NCI-H524 treated with DMSO at 0.1 percent for 48 hours (cell line): ENCODE measurements around the gene GTF2H3.
A peak's percentile ranks its signal among the peaks of the same experiment; 100 is the strongest.

Experiments used
- DNase-seq: peaks from one replicate; lab custom pipeline; 2025; lab: John Stamatoyannopoulos, UW

Gene GTF2H3

GRCh38 chr12:123645878-123646277, 12.2 kb downstream of the GTF2H3 start:
- no peak for DNase-seq

- no peak for DNase-seq
These were observed 14.8 kb downstream of the GTF2H3 start for GRCh38 chr12:123648401-123648800.

GRCh38 chr12:123654129-123654701, 20.6 kb downstream of the GTF2H3 start:
- no peak for DNase-seq

DNA sequence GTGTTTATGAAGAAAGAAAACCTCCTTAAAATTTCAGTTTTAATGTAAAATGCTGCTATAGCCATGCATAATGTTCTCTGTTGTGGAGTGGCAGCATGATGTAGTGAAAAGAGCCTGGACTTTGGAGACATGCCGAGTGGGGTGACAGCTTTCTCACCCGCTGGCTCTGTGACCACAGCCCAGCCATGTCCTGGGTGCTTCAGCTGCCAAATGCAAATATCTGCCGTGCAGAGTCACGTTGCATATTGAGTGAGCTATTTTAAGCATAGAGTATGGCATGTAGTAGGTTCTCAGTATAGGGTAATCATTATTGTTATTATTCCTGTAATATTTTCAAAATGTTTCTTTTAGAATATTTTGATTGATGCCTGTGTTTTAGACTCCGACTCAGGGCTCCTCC, 21.8 kb downstream of the GTF2H3 start:
- no peak for DNase-seq

DNA sequence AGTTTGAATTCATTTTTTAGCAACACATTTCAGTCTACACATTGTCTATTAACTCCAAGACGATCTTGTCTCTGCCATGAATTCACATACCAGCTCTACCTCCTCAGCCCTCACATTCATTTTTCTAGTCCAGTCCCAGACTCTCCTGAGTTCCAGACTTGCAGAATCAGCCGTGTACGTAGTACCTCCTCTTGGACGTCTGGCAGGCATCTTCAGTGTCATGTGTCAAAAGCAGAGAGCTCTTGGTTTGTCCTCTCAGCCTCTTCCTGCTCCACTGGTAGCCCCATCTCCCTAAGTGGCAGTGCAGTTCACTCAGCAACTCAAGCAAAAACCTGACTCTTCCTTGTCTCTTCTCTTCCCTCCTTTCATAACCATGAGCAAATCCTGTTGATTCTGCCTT, 22.8 kb downstream of the GTF2H3 start:
- no peak for DNase-seq

DNA sequence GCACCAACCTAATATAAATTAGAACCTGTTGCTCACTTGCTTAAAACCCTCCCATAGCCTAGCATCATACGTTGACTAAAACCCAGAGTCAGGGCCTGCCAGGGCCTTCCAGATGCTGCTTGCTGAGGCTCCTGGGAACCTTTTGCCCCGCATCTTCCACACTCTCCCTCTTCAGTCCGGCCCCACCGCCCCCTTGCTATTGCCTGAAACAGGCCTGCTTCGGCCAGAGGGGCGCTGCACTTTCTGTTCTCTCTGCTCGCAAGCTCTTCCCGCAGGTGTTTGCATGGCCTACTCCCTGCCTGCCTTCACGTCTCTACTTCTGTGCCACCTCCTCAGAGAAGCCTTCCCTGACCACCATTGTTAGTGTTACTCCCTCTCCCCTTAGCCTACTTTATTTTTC, 23.6 kb downstream of the GTF2H3 start:
- no peak for DNase-seq

GRCh38 chr12:123659996-123660727, 26.5 kb downstream of the GTF2H3 start:
- no peak for DNase-seq

- DNase-seq = no peak
These were observed 34.1 kb downstream of the GTF2H3 start for GRCh38 chr12:123667771-123668170.

DNA sequence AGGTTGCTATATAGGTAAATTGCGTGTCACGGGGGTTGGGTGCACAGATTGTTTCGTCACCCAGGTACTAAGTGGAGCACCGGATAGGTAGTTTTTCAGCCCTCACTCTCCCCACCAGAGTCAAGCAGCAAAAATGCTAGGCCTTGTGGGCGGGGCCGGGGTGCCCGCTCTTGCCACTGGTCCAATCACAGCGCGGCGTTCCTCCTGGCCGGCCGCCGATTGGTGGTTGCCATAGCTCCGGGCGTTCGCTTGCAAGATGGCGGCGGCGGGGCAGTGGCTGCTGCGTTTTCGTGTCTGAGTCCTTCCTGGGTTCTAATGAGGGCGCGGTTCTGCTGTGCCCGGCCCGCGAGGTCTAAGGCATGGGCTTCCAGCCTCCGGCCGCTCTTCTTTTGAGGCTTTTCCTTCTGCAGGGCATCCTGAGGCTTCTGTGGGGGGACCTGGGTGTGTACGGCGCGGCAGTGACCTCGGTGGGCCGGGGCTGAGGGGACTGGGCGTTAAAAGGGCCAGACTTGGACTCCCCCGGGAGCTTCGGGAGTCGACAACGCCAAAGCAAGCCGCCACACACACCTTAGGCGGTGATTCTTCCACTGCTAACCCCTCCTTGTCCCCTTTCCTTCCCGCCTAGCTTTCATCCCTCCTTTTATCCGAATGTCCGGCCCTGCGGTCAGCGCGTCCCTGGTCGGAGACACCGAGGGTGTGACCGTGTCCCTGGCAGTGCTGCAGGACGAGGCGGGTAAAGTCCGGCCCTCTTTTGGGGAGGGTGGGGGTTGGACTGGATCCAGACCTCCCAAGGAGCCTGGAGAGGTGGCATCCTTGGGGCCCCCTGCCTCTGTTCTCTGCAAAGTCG, 37.5 kb downstream of the GTF2H3 start, which contains the start of gene TCTN2:
TSS of gene TCTN2 (plus strand) at position 232 of the 847 bp plus-strand sequence. CDS start at position 360, 128 bp downstream.
- DNase-seq = peak; percentile 38

- no peak for DNase-seq
These were observed 38.2 kb downstream of the GTF2H3 start for GRCh38 chr12:123671876-123672275.

DNA sequence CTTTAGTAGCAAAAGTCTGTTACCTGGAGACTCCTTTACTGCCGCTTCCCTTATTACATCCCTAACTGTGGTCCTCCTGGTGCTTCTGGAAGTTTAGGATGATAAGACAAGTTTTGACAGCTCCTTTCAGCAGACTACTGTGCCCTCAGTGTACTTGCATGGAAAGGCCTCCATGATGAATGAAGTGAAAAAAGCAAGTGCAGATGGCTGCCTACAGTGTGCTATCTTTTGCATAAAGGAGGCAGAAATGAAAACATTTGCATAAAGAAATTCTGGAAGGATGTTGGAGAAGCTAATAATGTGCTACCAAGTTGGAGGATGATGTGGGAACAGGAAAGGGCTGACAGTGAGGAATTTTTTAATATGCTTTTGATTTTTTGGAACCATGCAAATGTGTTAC, 41.8 kb downstream of the GTF2H3 start:
- DNase-seq = no peak

GRCh38 chr12:123676616-123677320, 43.1 kb downstream of the GTF2H3 start:
- DNase-seq = no peak

DNA sequence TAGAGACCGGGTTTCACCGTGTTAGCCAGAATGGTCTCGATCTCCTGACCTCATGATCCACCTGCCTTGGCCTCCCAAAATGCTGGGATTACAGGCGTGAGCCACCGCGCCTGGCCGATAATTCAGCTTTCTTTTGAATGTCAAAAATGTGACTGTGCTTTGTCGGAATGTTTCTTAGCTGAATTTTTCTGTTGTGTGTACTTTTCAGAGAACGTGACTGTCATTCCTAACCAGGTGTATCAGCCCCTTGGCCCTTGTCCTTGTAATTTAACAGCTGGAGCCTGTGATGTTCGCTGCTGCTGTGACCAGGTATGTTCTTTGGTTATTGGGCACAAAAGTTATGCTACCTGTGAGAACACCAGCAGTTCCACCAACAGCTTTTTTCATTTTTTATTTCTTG, 45.4 kb downstream of the GTF2H3 start:
- no peak for DNase-seq

DNA sequence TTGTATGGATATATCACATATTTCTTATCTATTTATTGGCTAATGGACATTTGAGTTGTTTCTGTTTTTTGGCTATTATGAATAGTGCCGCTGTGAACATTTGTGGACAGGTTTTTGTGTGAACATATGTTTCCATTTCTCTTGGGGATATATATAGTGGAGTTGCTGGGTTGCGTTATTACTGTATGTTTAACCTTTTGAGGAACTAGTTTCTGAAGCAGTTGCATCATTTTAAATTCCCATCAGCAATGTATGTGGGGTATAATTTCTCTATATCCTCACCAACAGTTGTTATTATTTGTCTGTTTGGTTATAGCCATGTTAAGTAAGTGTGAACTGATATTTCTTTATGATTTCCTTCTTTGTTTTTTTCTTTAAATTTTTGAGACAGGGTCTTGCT, 48.0 kb downstream of the GTF2H3 start:
- no peak for DNase-seq

- DNase-seq = no peak
These were observed 50.3 kb downstream of the GTF2H3 start for GRCh38 chr12:123683964-123684363.

DNA sequence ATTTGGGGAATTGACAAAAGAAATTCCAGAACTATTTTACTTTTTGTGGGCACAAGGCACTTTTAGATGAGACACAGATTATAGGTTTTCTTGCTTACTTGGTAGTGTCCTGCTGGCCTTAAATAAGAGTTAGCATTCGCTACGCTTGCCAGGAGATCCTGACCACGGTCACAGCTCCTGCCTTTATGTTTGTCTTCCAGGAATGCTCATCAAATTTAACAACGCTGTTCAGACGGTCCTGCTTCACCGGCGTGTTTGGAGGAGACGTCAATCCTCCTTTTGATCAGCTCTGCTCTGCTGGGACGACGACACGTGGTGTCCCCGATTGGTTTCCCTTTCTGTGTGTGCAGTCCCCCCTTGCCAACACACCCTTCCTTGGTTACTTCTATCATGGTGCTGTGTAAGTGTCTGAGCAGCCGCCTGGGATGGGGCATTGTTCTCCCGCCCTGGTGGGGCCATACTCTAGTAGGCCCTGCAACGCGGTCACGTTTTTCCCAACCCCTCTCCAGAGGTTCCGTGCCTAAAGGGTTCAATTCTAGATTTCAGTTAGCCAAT, 53.1 kb downstream of the GTF2H3 start:
- no peak for DNase-seq

DNA sequence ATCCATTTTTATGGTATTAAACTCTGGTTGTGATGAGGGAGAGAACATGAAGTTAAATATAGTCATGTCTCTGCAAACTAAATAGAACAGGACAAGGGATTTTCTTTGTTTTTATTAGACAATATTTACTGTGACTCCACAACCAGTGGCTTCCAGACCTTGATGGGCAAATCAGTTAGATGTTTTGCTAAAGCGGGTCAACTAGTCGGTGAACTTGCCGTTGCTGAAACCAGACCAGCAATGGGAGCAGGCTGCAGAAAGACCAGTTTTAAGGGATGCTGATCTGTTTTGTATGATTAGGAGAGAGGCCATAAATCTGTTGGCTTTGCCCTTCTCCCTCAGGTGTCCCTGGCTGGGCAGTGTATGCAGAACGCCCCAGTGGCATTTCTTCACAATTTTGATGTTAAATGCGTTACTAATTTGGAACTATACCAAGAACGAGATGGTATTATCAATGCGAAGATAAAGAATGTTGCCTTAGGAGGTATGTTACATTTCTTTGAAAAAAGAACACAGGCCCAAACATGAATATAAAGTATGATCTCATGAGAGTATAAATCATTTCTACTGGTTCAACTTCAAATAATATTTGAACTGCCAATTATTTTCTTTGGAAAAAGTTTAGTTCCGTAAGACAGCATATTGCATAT, 56.7 kb downstream of the GTF2H3 start:
- no peak for DNase-seq

GRCh38 chr12:123696207-123696606, 62.6 kb downstream of the GTF2H3 start:
- no peak for DNase-seq

GRCh38 chr12:123696646-123697045, 63.0 kb downstream of the GTF2H3 start:
- DNase-seq = no peak

- DNase-seq = no peak
These were observed 72.3 kb downstream of the GTF2H3 start for GRCh38 chr12:123705935-123706334.

- no peak for DNase-seq
These were observed 73.8 kb downstream of the GTF2H3 start for GRCh38 chr12:123707466-123707865.
